GM19099 (cell line): Measurements from ENCODE around the gene CCDC172.

Source experiments
- POLR2A ChIP-seq: IDR thresholded peaks from 3 replicates; pipeline ENCODE4 v1.6.1; 2011; ENCODE audit warnings: low read depth; ENCODE audit not compliant: insufficient read length; ENCODE audit errors: extremely low read depth

CCDC172 gene

GRCh38 chr10:116324227-116324950, at the start of gene CCDC172:
TSS of gene CCDC172 (plus strand) at chr10:116324448. CDS start at chr10:116325012, 564 bp downstream.
- no peak for TF ChIP-seq POLR2A

GRCh38 chr10:116276981-116277380, 47.3 kb upstream of the CCDC172 start:
- no peak for TF ChIP-seq POLR2A

- TF ChIP-seq POLR2A, result no peak
Measured at GRCh38 chr10:116278846-116279245, 45.4 kb upstream of the CCDC172 start.

DNA sequence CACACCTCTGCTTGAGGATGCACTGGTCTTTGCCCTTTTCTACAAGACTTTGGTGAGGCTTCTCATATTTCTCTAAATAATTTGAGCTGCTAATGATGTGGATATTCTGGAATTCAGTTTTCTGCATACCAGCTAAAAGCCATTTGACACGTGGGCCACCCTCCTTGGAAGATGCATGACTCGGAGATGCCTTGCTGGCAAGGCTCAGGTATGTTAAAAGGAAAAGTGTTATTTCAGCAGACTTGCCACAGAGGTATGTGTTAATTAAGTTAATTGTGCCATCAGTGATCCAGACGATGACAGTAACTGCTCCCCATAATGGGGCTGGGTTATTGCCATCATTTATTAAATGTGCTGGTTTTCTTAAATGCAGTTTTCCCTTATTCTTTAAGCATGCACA, 42.5 kb upstream of the CCDC172 start:
- TF ChIP-seq POLR2A, result no peak

GRCh38 chr10:116286626-116287200, 37.5 kb upstream of the CCDC172 start:
- TF ChIP-seq POLR2A, result no peak

GRCh38 chr10:116287906-116288501, 36.2 kb upstream of the CCDC172 start:
- no peak for TF ChIP-seq POLR2A

DNA sequence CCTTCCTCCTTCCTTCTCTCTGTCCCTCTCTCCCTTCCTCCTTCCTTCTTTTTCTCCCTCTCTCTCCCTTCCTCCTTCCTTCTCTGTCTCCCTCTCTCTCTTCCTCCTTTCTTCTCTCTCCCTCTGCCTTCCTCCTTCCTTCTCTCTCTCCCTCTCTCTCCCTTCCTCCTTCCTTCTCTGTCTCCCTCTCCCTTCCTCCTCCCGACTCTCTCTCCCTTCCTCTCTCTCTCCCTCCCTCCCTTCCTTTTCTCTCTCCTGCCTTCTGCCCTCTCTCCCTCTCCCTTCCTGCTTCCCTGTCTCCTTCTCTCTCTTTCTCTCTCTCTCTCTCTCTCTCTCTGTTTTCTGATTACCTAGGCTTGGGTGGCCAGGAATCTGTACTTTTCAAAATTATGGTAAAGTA, 34.6 kb upstream of the CCDC172 start:
- TF ChIP-seq POLR2A, result no peak

- TF ChIP-seq POLR2A, result no peak
Measured at GRCh38 chr10:116292493-116292892, 31.8 kb upstream of the CCDC172 start.

- TF ChIP-seq POLR2A, result no peak
Measured at GRCh38 chr10:116296291-116296721, 27.9 kb upstream of the CCDC172 start.

DNA sequence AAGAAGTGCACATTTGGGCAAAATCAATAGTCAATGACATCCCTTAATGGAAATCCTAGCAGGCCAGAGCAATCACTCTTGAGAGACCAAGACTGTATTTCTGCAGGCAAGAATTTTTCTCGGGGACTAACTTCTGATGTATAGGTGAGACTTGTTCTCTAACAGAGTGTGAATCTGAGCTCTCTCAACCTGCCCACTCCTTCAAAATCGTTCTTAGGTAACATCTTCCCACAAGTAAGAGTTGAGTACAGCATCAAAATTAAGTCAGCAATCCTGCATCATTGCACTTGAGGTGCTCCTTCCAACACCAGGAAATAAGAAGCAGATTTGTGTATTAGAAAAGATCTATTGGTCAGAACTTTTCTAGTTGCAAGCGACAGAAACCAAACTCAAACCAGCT, 25.7 kb upstream of the CCDC172 start:
- TF ChIP-seq POLR2A, result no peak

- no peak for TF ChIP-seq POLR2A
Measured at GRCh38 chr10:116300542-116300941, 23.7 kb upstream of the CCDC172 start.

GRCh38 chr10:116304923-116305322, 19.3 kb upstream of the CCDC172 start:
- no peak for TF ChIP-seq POLR2A

DNA sequence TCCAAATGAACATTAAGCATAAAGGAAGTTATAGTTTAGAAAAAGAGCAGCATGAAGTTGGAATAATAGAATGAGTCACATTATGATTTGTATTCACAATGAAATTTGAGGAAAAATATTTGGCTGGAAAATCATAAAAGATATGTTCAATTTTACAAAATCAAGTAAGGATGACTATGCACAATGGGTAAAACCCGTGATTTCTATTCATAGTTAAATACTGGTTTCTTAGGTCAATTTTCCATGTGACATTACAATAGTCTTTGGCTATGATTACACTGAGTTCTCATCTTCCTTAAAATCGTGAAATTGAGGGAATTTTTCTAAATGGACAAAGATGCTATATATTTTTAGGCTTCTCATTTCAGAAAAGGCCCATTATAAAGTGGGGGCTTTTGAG, 17.4 kb upstream of the CCDC172 start:
- TF ChIP-seq POLR2A, result no peak

DNA sequence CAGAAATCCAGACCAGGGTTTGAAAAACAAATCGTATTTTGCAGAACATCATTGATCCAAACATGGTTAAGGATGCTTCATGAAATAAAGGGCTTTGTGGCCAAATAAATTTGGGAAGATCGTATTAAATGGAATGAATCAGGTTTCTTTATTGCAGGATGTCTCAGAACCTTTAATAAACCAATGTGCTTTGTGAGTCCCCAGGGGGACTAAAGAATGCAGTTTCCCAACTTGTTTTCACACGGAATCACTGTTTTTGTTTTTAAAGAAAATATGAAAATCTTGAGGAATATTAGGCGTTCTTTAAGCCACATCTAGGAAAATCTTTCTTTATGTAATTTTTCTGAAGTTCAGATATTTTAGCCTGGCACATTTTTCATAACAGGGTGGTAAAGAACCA, 16.8 kb upstream of the CCDC172 start:
- no peak for TF ChIP-seq POLR2A

- TF ChIP-seq POLR2A, result no peak
Measured at GRCh38 chr10:116311016-116311415, 13.2 kb upstream of the CCDC172 start.

GRCh38 chr10:116311706-116312490, 12.3 kb upstream of the CCDC172 start:
- no peak for TF ChIP-seq POLR2A

GRCh38 chr10:116312548-116312947, 11.7 kb upstream of the CCDC172 start:
- TF ChIP-seq POLR2A, result no peak
